ENCODE measurements around the gene EPS8L3.

EPS8L3 gene

DNA sequence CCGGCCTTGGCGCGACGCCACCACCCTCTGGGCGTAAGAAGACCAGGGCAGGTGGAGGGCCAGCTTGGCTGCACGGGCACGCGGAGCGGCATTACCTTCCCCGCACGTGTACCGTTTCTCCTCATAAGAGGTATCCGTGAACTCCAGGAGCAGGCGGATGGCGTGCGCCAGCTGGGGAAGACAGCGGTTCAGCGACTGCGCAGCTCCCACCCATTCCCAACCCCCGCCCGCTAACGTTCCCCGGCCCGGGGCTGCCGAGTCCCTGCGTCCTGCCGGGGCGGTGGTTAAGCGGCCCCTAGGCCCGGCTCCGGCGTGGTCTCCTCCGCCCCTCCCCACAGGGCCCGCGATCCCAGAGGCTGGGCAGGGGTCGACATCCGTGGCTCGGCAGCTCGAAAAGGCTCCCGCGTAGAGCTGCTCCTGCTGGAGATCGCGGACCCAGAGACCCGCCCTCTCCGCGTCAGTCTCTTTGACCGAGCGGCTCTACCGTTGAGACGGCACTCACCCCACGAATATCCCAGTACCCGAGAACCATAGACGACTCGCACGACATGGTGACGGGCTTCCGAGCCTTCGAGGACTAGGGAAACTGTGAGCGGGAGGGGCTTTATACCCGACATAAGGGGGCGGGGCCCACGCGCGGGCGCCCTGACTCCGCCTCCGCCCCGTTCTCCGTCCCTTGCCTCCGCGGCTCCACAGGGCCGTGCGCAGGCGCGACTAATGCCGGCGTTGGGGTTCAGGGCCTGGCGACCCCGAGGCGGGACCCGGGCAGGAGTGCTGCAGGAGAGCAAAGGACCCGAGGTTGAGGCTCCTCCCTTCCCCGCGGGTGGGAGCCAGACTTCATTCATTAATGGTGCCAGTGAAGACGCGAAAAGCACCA, 23.7 kb downstream of the EPS8L3 start:
- peak; percentile 89 for DNase-seq (ENCODE audit: low spot score)

DNA sequence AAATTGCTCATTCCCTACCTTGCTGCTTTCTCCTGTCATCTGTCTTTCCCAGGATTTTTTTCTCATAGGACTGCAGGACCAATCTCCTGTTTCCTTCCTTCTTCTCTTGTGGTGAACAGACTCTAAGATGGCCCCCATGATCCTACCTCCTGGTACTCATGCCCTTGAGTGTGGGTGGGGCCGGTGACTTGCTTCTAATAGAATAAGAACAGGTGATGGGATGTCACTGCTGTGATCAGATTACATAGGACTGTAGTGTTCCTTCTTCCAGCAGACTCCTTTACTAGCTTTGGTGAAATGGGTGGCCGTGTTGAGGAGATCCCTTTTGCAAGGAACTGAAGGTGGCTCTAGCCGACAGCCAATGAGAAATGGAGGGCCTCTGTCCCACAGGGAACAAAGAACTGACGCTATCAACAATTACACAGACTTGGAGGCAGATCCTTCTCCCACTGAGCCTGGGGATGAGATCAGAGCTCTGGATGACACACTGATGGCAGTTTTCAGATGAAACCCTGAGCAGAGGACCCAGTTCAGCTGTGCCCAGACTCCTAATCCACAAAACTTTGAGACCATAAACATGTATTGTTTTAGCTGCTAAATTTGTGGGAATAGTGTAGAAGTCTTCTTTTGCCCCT, 30.4 kb downstream of the EPS8L3 start:
- DNase-seq (ENCODE audit: low spot score), result no peak

DNA sequence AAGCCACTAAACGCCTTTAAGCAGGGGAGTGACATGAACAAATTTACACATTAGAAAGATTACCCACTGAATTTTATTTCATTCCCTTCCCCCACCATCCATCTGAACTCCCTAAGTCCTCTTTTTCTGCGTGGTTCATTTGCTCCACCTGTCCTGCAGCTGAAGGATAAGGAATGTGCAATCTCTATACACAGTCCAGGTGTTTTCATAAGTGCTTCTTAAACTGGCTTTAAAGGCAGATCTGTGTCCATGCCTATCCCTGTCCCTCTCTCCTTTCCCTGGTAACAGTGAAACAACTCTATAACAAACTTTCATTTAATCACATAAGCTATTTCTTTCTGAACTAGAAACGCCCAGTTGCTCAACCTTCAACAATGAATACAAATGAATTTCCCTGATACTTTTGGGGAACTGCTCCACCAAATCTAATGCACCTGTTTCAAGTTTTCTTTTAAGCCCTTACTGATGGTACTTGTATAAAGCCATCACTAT, 31.3 kb downstream of the EPS8L3 start:
- DNase-seq (ENCODE audit: low spot score), result no peak

DNA sequence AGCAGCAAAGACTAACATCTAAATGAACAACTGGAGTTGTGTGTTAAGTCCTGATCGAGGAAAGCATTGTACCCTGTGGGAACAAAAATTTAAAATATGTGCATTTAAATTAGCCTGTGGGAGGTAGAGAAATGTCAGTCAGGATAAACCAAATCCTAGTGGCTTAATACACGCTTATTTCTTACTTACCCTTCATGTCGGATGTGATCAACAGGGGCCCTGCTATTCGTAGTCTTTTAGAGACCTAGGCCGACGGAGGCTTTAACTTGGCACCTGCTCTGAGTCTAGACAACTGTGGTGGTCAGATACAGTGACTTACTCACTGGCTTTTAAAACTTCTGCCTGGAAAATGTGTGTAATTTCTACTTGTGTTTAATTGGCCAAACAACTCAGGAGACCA, 33.1 kb downstream of the EPS8L3 start:
- no peak for DNase-seq (ENCODE audit: low spot score)

DNA sequence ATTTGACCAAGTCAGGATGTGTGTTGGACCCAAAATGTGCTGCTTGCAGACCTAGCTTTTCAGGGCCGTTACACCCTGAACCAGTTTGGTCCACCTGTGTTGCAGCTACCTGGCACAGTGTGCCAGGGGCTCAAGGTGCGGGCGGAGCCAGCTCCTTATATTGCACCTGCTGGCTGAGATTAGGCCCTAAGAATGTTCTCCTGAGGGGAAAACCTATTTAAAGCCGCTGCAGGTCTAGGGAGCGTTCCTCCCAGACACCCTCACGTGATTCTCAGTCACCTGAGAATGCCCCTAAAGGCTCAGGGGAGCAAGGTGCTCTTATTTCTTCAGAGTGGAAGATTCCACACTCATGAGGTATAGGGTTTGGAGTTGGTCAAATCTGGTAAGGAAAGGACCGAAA, 34.9 kb downstream of the EPS8L3 start:
- DNase-seq (ENCODE audit: low spot score), result no peak

DNA sequence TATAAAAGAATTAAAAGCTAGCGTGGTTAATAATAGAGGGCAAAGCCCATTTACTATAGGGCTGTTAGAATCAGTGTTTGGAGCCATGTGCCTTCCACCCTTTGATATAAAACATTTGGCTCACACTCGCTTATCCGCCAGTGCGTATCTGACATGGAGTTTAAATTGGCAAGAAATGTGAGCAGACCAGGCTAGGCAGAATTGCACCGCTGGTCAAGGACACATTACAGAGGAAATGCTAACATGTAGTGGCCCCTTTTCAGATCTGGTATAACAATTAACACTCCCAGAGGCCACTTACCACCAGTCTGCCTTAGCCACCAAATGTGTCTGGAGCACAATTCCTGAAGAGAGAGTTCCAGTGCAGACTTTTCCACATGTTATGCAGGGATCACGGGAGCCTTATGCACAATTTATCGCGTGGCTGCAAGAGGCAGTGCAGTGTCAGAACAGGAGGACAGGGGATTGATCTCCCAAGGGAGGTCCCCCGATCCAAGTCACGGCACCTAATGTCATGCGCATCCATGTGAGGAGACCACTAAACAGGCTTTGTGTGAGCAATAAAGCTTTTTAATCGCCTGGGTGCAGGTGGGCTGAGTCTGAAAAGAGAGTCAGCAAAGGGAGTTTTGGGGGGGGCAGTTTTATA, 36.9 kb downstream of the EPS8L3 start:
- DNase-seq (ENCODE audit: low spot score), result no peak

DNA sequence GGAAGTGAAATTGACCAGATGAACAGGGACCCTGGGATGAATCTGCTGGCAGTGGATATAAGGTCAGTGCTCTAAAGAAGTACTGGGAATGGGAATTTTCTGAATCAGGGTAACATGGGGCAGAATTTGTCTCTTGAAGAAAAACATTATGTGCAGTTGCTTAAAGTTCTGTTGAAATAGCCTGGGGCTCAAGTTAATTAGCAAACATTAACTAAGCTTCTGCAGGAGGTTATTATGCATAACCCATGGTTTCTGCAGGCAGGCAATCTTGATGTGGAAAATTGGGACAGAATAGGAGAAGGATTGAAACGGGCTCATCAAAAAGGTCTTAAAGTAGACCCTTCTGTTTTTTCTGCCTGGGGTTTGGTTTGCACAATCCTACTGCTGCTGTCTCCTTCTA, 37.7 kb downstream of the EPS8L3 start:
- no peak for DNase-seq (ENCODE audit: low spot score)

DNA sequence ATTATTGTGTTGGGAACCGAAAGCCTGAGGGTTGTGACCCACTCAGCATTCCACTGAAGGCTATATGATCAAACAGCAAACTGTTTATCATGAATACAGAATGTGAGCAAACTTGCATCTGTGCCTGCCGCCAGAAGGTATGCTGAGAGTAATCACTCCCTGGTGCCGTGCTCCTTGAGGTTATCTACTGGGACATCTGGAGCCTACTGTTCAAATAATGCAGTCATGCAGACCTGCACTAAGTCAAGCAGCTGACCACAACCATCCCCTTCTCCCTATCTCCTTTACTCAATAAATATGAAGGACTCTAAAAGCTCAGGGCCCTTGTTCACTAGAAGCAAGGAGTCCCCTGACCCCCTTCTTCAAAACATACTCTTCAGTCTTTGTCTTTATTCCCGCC, 38.2 kb downstream of the EPS8L3 start:
- DNase-seq (ENCODE audit: low spot score), result no peak

DNA sequence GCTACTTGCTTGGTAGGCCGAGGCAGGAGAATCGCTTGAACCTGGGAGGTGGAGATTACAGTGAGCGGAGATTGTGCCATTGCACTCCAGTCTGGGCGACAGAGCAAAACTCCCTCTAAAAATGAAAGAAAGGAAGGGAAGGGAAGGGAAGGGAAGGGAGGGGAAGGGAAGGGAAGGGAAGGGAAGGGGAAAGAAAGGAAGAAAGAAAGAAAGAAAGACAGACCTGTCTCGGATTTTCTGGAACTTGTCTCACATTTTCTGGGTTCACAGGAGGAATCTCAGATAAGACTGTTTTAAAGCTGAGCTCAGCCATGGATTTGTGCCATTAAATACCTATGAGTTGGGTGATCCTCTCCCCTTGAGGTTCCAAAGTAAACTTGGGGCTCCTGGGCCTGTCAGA, 38.8 kb downstream of the EPS8L3 start:
- no peak for DNase-seq (ENCODE audit: low spot score)

DNA sequence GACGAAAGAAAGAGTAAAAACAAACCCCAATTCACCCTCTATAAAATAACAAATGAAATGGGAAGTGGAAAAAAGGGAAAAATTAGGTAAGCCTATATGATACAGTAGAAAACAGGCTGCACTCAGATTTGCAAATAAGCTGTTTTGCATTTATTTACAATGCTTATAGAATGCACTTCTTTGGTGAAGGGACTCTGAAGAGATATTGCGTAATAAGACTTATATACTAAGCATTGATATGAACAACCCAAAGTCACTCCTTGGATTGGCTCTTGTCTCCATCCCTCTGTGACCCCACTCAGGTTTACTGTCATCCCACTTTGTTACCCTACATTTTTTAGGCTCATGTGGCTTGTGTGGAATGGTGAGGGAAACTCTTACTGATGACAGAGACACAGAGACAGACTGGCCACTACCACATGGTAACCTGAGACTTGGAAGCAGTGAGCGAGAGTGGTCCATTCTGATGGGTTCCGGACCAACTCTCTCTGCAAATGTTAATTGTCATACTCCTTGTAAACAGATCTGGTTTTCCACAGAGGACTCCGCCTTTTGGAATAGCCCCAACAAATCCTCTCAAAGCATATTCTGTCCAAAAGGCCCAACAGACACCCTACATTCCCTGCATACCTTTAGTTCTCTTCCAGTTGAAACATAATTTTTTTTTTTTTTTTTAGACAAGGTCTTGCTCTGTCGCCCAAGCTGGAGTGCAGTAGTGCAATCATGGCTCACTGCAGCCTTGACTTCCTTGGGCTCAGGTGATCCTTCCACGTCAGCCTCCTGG, 40.6 kb downstream of the EPS8L3 start:
- DNase-seq (ENCODE audit: low spot score), result no peak

DNA sequence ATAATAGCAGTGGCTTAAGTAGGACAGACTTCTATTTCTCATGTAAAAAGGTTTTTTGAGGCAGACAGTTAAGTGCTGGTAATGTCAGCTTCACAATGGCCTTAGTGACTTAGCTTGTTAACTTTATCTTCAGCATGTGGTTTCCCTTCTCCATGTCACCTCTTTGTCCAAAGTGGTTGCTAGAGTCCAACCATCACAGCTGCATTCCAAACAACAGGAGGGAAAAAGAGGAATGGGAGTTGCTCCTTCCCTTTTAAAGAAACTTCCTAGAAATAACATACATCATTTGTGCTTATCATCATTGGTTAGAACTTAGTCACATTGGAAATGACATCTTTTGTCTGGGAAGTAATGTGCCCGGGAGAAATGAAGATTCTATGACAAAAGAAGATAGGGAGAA, 41.8 kb downstream of the EPS8L3 start:
- no peak for DNase-seq (ENCODE audit: low spot score)

DNA sequence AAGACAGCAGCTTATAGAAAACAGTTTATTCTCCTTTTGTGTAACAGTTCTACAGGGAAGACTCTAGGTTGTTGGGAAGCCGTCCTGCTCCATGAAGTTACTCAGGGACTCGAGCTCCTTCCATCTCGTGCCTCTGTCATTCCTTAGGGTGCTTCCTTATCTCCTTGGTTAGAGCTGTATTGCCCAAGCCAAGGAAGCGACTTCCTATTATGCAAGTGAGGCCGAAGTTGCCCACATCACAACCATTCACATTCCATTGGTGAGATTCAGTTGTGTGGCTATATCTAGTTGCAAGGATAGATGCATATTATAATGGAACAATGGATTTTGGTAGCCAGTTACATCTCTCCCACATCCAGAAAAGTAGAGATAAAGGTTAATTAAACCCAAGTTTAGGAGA, 42.7 kb downstream of the EPS8L3 start:
- no peak for DNase-seq (ENCODE audit: low spot score)

DNA sequence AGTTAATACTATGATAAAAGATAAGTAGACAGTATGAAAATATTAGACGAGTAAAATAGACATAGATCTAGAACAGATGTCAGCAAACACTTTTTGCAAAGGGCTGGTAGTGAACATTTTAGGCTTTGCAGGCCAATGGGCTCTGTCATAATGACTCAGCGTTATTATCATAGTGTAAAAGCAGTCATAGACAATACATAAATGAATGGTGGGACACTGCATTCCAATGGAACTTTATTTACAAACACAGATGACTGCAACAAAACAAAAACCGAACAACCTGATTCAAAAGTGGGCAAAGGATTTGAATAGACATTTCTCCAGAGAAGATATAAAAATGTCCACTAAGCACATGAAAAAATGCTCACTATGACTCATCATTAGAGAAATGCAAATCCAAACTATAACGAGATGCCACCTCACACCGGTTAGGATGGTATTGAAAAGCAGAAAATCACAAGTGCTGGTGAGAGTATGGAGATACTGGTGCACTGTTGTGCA, 44.3 kb downstream of the EPS8L3 start:
- no peak for DNase-seq (ENCODE audit: low spot score)

DNA sequence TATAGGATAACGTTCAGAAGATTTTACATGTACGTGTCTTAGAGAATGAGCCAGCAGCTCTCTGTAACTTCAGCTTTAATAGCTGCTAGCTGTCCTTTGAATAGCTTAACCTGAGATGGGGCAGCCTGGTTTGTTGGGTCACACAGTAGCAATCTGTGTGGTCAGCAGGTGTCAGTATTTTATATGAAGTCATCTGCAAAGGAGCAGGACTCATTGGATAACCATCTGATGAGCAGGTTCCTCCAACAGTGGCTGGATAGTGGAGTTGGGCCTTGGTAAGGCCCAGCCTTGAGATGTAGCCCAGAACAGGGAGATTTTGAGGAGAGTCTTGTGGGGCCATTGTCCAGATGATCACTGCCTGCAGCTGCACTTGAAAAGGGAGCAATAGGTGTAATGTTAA, 45.2 kb downstream of the EPS8L3 start:
- no peak for DNase-seq (ENCODE audit: low spot score)

DNA sequence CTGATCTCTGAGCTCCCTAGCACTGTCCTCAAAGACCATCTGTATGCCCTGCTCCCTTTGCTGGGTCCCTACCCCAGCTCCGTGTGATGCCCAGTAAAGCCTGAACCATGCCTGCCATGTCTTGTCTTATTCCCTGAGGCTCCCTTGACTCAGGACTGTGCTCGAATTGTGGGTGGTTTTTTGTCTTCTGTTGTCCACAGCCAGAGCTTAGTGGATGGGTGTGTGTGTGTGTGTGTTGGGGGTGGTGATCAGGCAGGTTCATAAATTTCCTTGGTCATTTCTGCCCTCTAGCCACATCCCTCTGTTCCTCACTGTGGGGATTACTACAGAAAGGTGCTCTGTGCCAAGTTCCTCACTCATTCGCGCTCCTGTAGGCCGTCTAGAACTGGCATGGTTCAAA, 46.0 kb downstream of the EPS8L3 start:
- DNase-seq (ENCODE audit: low spot score), result no peak

DNA sequence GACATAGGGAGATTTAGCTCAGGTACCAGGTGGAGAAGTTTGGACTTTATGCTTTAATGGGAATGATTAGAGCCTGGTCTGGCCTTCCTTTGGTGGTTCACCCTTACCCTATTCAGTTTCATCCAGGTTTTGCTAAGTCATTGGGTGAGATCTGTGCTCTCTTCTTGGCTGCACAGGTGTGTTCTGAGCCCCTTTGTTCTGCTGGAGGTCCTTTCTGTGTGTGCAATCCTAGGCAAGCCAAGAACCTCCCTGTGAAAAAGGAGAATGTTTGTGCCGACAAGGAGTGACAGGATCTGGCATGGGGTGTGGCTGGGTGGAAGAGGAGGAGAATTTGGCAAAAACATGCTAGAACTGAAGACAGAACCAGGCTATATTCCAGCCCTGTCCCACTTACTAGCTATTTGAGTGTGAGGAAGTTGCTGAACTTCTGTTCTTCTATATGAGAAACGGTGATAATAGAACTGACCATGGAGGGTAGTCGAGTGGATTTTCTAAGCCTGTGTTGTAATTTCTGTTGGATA, 47.1 kb downstream of the EPS8L3 start:
- no peak for DNase-seq (ENCODE audit: low spot score)

DNA sequence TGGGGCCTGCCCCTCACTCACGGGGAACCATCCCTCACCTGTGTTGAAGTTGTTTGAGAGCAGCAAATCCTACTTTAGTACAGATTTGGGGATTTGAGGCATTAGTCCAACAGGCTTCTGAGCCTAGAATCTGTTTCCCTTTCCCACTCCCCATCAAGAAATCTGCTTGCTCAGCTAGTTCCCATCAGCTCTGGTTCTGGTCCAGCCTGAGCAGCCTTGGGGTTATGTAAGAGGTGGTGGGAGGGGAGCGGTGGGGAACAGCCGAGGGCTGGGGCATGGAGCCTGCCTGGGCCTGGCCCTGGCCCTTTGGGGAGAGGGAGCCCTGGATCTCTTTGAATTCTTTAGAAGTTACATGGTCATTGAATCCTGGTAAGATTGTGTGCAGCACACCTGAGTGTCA, 47.6 kb downstream of the EPS8L3 start:
- DNase-seq (ENCODE audit: low spot score), result no peak

DNA sequence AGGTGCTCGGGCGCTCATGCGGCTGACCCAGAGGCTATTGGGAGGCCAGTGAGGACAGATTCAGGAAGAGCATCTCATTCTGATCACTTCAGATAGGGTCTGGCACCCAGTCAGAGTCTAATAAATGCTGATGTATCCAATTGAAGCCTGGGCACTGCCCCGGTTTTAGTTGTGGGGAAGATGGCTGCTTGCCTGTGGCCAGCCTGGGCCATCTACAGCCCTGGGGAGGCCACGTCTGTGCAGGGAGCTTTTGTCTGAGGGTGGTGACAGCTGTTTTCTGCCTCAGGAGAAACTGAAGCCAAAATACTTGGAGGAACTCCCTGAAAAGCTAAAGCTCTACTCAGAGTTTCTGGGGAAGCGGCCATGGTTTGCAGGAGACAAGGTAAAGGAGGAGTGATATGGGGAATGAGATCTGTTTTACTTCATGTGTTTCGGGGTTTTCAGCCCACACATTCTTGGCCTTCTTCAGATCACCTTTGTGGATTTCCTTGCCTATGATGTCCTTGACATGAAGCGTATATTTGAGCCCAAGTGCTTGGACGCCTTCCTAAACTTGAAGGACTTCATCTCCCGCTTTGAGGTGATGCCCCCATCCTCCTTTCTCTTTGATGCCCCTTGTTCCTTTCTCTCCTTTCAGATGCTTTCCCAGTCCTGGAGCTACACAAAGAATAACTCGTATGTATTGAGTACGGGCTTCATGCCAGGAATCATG, 48.9 kb downstream of the EPS8L3 start:
- no peak for DNase-seq (ENCODE audit: low spot score)

DNA sequence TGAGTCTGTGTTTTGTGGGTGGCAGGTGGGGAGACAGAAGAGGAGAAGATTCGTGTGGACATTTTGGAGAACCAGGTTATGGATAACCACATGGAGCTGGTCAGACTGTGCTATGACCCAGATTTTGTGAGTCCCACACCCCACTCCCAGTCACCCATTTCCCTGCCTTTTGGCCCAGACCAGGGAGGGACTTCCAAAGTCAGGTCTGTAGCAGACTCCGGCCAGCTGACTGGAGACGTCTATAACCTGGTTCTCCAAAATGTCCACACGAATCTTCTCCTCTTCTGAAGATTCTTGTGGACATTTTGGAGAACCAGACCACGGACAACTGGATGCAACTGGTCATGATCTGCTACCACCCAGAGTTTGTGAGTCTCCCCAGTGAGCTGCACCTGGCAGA, 50.1 kb downstream of the EPS8L3 start:
- DNase-seq (ENCODE audit: low spot score), result no peak

DNA sequence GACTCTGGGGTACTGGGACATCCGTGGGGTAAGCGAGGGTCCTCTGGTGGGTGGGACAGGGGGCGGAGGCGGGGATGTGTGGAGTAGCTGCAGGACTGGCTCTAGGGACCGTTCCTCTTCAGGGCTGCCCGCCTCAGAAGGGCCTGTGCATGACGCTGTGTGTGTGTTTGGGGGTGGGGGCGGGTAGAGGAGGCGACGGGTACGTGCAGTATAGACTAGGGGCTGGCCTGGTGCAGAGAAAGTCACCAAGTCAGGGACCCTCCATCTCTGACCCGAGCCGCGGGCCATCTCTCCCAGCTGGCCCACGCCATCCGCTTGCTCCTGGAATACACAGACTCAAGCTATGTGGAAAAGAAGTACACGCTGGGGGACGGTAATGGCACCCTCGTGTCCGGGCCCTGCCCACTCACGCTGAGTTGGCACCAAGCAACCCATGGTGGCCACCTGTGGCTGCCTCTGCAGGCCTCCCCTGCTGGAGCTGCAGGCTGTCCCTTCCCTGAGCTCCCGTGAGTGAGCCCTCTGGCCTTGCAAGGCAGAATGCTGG, 51.3 kb downstream of the EPS8L3 start:
- no peak for DNase-seq (ENCODE audit: low spot score)
